Activated CD8-positive, alpha-beta T cell treated with anti-CD3 and anti-CD28 coated beads for 36 hours (primary cell): ENCODE data around the gene HAUS8. TPM values are rescaled to one million over a fixed set of nuclear protein-coding genes. Genes with fewer than 3 reads are reported as not detected.

Source experiments
- ATAC-seq: fragments of 200-7000 bp; cut with Tn5 transposase; one replicate; pipeline ENCODE4 v1.10.0; 2021; ENCODE audit warnings: mild to moderate bottlenecking, moderate library complexity
- CTCF ChIA-PET: fragments of 350-600 bp; sonication (Branson Sonifier 250); formaldehyde crosslinking; loops from one replicate; lab custom pipeline; 2021; ENCODE audit warnings: antibody characterized with exemption; lab: Charles Lee
- POLR2A ChIA-PET: fragments of 350-600 bp; sonication (Branson Sonifier 250); formaldehyde crosslinking; loops from one replicate; lab custom pipeline; 2021; ENCODE audit warnings: antibody characterized with exemption; lab: Charles Lee
- DNase-seq: peaks from one replicate; pipeline ENCODE4 v3.0.0-alpha.2; 2020
- H3K27ac Mint-ChIP-seq: one replicate; pipeline ENCODE4 v1.8.0; 2021; ENCODE audit warnings: mild to moderate bottlenecking, mixed read lengths
- H3K27me3 Mint-ChIP-seq: one replicate; pipeline ENCODE4 v1.8.0; 2021; ENCODE audit warnings: mixed read lengths
- H3K36me3 Mint-ChIP-seq: one replicate; pipeline ENCODE4 v1.8.0; 2021; ENCODE audit warnings: low read depth, mixed read lengths
- H3K4me1 Mint-ChIP-seq: one replicate; pipeline ENCODE4 v1.8.0; 2021; ENCODE audit warnings: low read depth, mixed read lengths
- H3K4me3 Mint-ChIP-seq: one replicate; pipeline ENCODE4 v1.8.0; 2021; ENCODE audit warnings: mild to moderate bottlenecking, moderate library complexity, mixed read lengths
- H3K9me3 Mint-ChIP-seq: one replicate; pipeline ENCODE4 v1.8.0; 2021; ENCODE audit warnings: mixed read lengths
- intact Hi-C: fragments of 100-400 bp; cut with micrococcal nuclease; formaldehyde crosslinking; loops from one replicate; pipeline ENCODE4 v1.10.0; 2022
- total RNA-seq, 2 experiments: library from RNA; stranded (reverse); gene quantifications; one replicate each; pipeline ENCODE4 v1.2.3, GENCODE V29; 2021
- TF ChIP-seq, protein P1 (sequence below): fragments of 200-600 bp; IDR thresholded peaks from one replicate; pipeline ENCODE4 v1.8.0; 2022; ENCODE audit warnings: antibody characterized with exemption, mild to moderate bottlenecking

The HAUS8 gene
- total RNA-seq, 2 experiments from 2014 or later, result 40.7 to 41.9 TPM

DNA sequence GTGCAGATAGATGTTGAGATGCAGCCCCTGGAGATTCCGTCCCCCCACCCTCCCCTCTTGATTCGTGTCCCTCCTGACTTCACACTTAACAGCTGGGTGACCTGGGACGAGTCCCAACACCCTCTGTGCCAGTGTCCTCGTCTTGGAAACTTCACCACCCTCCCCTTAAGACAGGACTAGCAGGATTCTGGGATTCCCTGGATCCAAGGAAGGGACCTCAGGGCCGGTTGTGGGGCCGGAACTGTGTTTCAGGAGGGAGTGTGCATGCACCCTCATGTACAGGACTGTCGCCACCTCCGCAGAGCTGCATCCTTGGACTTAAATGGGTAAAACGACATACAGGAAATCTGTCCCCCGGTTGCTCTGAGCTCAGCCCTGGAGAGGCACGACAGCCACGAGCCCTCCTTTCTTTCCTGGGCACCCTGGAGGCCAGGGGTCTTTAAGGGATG, 1.3 kb upstream of the HAUS8 start:
- Mint-ChIP-seq H3K27me3 (no peaks in the 10 kb centered on the region), H3K36me3 (peaks cover 33% of the 10 kb centered on the region), H3K27ac (peak overlapping the region; percentile 96), H3K9me3 (no peaks in the 10 kb centered on the region), H3K4me1 (peaks cover 59% of the 10 kb centered on the region), H3K4me3 (peak overlapping the region; percentile 98)
- POLR2A ChIA-PET, result interaction anchor here (1.0 to 2.1 kb wide), 6 partner anchors 9 to 492 kb away, joined by 3 to 13 read pairs (median 4); partner anchors contain the start of gene BST2
- CTCF ChIA-PET, result interaction anchor here (0.9 kb wide), 1 partner anchor 11 kb away, joined by 4 read pairs; no protein-coding TSS in a partner anchor
- TF ChIP-seq, protein P1, sequence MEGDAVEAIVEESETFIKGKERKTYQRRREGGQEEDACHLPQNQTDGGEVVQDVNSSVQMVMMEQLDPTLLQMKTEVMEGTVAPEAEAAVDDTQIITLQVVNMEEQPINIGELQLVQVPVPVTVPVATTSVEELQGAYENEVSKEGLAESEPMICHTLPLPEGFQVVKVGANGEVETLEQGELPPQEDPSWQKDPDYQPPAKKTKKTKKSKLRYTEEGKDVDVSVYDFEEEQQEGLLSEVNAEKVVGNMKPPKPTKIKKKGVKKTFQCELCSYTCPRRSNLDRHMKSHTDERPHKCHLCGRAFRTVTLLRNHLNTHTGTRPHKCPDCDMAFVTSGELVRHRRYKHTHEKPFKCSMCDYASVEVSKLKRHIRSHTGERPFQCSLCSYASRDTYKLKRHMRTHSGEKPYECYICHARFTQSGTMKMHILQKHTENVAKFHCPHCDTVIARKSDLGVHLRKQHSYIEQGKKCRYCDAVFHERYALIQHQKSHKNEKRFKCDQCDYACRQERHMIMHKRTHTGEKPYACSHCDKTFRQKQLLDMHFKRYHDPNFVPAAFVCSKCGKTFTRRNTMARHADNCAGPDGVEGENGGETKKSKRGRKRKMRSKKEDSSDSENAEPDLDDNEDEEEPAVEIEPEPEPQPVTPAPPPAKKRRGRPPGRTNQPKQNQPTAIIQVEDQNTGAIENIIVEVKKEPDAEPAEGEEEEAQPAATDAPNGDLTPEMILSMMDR, result no peak
- DNase-seq (peak; percentile 65), ATAC-seq (no peak)
- intact Hi-C loops, result loop anchor here (10.0 kb wide), 1 partner anchor 148 kb away; the partner anchor contains the start of gene OCEL1

DNA sequence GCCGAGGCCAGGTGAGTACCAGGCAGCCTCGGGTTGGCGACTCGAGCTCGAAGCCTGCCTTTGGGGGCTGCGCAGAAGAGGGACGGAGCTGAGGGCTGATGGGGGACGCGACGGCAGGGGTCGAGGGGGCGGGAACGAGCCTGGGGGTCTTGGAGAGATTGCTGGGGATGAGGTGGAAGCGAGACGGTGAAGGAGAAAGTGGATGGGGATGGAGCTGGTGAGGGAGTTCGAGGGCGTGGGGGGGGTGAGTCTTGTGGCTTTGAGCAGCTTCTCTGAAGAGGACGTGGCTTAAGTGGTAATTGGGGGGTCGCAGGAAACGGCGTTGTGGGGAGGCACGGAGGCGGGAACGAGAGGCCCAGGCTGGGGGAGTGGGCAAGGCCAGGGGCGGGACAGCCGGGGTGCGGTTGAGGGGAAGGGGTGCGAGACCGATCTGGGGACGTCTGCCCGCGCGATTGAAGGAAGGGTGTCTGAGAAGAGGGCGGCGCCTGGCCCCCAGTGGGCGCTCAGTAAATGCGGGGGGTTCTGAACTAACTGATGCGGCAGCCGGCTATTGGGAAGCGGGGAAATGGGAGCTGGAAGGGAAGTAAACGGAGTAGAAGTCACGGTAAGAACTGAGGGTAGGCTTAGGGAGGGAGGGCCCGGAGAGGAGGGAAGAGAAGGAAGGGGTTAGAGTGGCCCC, 751 bp upstream of the HAUS8 start:
- no peak for ATAC-seq
- Mint-ChIP-seq H3K4me1 (peaks cover 54% of the 10 kb centered on the region), H3K27ac (peak overlapping the region; percentile 96), H3K4me3 (peak overlapping the region; percentile 98), H3K27me3 (no peaks in the 10 kb centered on the region), H3K36me3 (peaks cover 38% of the 10 kb centered on the region), H3K9me3 (no peaks in the 10 kb centered on the region)
- ChIA-PET CTCF (interaction anchor here (0.6 to 1.0 kb wide), 3 partner anchors 11 to 173 kb away, joined by 3 to 4 read pairs (median 3); no protein-coding TSS in a partner anchor), POLR2A (interaction anchor here (0.9 to 2.1 kb wide), 8 partner anchors 9 to 491 kb away, joined by 3 to 13 read pairs (median 4); partner anchors contain the start of gene BST2)
- TF ChIP-seq, protein P1, result no peak
- intact Hi-C loops, result loop anchor here (10.0 kb wide), 1 partner anchor 149 kb away; the partner anchor contains the start of gene OCEL1
- peak; percentile 76 for DNase-seq

DNA sequence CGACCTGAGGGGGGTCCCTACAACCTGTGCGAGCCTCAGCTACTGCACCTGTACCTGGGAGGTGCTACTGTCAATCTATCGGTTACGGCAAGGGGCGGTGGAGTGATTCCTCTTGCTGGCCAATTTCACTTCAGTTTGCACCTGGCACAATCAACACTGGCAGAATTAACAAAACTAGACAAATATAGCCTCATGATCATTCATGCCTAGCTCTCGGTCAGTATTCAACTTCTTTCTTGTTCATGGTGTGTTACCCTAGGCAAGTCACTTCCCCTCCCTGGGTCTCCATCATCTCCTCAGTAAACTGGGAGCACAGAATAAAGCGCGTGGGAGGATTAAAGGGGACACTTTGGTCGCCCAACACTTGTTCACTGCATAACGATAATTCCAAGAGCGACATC, 618 bp downstream of the HAUS8 start:
- intact Hi-C loops, result loop anchor here (10.0 kb wide), 1 partner anchor 150 kb away; the partner anchor contains the start of gene OCEL1
- DNase-seq, result no peak
- Mint-ChIP-seq H3K4me3 (peak overlapping the region; percentile 98), H3K4me1 (peaks cover 51% of the 10 kb centered on the region), H3K27ac (peak overlapping the region; percentile 98), H3K27me3 (no peaks in the 10 kb centered on the region), H3K9me3 (no peaks in the 10 kb centered on the region), H3K36me3 (peaks cover 49% of the 10 kb centered on the region)
- CTCF ChIA-PET, result no interaction called here
- TF ChIP-seq, protein P1, result no peak
- ATAC-seq, result no peak
- POLR2A ChIA-PET, result interaction anchor here (0.6 to 1.4 kb wide), 6 partner anchors 14 to 317 kb away, joined by 3 to 6 read pairs (median 4); no protein-coding TSS in a partner anchor

DNA sequence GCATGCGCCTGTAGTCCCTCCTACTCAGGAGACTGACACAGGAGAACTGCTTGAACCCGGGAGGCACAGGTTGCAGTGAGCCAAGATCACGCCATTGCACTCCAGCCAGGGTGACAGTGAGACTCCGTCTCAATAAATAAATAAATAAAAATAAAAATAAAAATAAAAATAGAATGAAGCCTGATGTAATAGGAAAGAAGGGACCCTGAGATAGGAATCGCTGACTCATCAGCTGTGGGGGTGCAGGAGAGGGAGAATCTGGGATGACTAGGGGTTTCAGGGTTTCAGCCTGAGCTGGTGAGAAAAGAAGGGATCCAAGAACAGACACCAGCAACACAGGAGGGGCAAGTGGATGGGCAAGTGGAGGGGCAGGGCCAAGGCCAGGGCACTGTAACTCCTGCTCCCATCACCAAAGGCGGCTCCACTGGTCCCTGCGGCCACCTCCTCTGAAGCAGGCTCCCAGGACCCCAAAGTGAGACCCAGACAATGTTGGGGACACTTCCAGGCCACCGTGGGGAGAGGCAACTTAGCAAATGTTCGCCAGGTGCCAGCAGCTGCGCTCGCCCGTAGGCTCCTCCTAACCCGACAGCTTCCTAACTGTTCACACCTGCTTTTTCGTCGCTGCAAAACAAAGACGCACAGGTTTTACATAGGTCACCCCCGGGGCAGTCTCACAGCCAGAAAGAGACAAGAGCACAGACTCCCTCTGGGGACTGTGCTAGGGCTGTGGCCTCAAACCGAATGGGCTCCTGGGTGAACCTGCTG, 1.2 kb downstream of the HAUS8 start:
- Mint-ChIP-seq H3K9me3 (no peaks in the 10 kb centered on the region), H3K27me3 (no peaks in the 10 kb centered on the region), H3K4me1 (peaks cover 45% of the 10 kb centered on the region), H3K36me3 (peaks cover 53% of the 10 kb centered on the region), H3K4me3 (peak overlapping the region; percentile 98), H3K27ac (peak overlapping the region; percentile 98)
- ChIA-PET POLR2A (interaction anchor here (0.6 to 1.4 kb wide), 6 partner anchors 13 to 433 kb away, joined by 3 to 6 read pairs (median 3); no protein-coding TSS in a partner anchor), CTCF (interaction anchor here (0.6 kb wide), 1 partner anchor 519 kb away, joined by 3 read pairs; no protein-coding TSS in a partner anchor)
- TF ChIP-seq, protein P1, result no peak
- no peak for ATAC-seq
- DNase-seq, result peak; percentile 8
- intact Hi-C loops, result loop anchor here (10.0 kb wide), 1 partner anchor 151 kb away; the partner anchor contains the start of gene OCEL1
